ENCODE results near the gene ROBO2.

DNA sequence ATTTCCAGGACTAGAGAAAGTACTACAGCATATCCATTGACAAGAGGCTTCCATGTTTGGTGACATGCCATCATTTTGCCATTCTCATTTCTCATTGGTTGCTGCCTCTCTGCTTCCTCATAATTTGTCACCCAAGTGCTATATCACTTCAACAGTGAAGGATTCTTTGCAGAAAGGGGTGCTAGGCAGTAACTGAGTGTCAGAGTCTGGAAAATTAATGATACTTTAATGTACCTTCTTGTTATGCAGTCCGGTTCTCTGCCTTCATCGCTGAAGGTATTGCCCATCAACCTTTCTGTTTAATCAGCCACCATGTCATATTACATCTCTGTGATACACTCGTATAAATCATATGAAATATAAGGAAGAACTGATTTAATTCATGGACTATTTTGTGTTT is 550.3 kb downstream of the ROBO2 start:
- TF ChIP-seq, protein P1, sequence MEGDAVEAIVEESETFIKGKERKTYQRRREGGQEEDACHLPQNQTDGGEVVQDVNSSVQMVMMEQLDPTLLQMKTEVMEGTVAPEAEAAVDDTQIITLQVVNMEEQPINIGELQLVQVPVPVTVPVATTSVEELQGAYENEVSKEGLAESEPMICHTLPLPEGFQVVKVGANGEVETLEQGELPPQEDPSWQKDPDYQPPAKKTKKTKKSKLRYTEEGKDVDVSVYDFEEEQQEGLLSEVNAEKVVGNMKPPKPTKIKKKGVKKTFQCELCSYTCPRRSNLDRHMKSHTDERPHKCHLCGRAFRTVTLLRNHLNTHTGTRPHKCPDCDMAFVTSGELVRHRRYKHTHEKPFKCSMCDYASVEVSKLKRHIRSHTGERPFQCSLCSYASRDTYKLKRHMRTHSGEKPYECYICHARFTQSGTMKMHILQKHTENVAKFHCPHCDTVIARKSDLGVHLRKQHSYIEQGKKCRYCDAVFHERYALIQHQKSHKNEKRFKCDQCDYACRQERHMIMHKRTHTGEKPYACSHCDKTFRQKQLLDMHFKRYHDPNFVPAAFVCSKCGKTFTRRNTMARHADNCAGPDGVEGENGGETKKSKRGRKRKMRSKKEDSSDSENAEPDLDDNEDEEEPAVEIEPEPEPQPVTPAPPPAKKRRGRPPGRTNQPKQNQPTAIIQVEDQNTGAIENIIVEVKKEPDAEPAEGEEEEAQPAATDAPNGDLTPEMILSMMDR (IDR thresholded peaks at IDR 0.05), result no peak
- no peak for TF ChIP-seq POLR2A (IDR thresholded peaks at IDR 0.05)

All from lower leg skin (tissue), 3 donors.